ENCODE measurements around the gene FAM107B.

Gene FAM107B

DNA sequence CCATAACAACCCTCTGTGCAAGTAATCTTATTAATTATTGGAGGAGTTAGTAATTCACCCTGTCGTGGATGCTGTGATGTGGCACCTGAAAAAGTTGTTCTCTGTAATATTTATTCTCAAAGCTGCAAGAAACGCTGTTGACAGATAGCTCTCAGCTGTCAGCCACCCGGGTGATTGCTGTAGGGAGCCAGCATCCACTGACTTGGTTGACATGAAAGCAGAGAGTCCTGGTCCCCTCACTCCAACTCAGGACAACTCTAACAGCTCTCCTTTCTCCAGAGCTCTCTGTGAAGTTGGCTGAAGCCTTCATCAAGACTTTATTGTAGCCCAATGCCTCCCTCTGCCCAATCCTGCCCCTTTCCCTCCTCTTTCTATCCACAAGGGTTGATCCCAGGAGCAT is 98.0 kb downstream of the FAM107B start:
- H3K4me3 ChIP-seq (ENCODE audit: low read depth, low read length), result no peak overlapping the region
- DNase-seq (ENCODE audit: low read depth), result no peak
- TF ChIP-seq, protein P1, sequence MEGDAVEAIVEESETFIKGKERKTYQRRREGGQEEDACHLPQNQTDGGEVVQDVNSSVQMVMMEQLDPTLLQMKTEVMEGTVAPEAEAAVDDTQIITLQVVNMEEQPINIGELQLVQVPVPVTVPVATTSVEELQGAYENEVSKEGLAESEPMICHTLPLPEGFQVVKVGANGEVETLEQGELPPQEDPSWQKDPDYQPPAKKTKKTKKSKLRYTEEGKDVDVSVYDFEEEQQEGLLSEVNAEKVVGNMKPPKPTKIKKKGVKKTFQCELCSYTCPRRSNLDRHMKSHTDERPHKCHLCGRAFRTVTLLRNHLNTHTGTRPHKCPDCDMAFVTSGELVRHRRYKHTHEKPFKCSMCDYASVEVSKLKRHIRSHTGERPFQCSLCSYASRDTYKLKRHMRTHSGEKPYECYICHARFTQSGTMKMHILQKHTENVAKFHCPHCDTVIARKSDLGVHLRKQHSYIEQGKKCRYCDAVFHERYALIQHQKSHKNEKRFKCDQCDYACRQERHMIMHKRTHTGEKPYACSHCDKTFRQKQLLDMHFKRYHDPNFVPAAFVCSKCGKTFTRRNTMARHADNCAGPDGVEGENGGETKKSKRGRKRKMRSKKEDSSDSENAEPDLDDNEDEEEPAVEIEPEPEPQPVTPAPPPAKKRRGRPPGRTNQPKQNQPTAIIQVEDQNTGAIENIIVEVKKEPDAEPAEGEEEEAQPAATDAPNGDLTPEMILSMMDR (conservative IDR thresholded peaks at IDR 0.05; ENCODE audit: low read depth, low read length), result no peak

GRCh38 chr10:14674376-14675050 is 100.2 kb downstream of the FAM107B start:
- TF ChIP-seq, protein P1 (conservative IDR thresholded peaks at IDR 0.05; ENCODE audit: low read depth, low read length), result no peak
- no peak overlapping the region for H3K4me3 ChIP-seq (ENCODE audit: low read depth, low read length)
- DNase-seq (ENCODE audit: low read depth), result no peak

DNA sequence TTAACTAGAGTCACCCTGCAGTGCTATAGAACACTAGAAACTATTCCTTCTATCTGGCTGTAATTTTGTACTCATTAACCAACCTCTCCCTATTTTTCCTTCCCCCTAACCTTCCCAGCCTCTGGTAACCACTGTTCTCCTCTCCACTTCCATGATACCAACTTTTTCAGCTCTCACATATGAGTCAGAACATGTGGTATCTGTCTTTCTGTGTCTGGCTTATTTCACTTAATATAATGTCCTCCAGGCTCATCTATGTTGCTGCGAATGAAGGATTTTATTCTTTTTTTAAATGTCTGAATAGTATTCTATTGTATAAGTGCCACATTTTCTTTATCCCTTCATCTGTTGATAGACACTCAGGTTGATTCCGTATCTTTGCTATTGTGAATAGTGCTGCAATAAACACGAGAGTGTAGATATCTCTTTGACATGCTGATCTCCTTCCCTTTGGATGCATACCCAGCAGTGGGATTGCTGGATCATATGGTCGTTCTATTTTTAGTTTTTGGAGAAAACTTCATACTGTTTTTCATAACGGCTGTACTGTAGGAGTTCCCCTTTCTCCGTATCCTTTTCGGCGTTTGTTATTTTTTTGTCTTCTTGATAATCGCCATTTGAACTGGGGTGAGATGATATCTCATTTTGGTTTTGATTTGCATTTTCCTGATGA is 101.4 kb downstream of the FAM107B start:
- H3K4me3 ChIP-seq (ENCODE audit: low read depth, low read length), result no peak overlapping the region
- TF ChIP-seq, protein P1 (conservative IDR thresholded peaks at IDR 0.05; ENCODE audit: low read depth, low read length), result no peak
- DNase-seq (ENCODE audit: low read depth), result no peak

DNA sequence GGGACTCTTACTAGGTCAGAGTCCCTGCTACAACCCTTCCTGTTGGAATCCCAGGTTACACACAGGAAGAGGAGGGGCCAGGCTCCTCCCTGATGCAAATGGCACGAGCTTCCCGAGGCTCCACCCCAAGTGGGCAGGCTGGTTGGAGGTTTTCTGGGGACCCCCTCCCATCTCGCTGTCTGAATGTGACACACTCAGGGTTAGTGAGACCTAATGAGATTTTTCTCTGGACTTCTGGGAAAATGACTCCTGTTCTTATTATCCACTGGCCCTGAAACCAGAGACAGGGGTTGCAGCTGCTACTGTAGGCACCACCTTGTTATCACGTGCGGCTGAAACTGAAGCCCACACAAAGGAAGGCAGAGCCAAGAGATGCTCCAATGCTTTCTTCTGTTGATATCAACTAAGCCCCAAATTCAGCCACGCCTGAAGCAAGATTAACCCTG is 103.3 kb downstream of the FAM107B start:
- TF ChIP-seq, protein P1 (conservative IDR thresholded peaks at IDR 0.05; ENCODE audit: low read depth, low read length), result no peak
- DNase-seq (ENCODE audit: low read depth), result no peak
- no peak overlapping the region for H3K4me3 ChIP-seq (ENCODE audit: low read depth, low read length)

DNA sequence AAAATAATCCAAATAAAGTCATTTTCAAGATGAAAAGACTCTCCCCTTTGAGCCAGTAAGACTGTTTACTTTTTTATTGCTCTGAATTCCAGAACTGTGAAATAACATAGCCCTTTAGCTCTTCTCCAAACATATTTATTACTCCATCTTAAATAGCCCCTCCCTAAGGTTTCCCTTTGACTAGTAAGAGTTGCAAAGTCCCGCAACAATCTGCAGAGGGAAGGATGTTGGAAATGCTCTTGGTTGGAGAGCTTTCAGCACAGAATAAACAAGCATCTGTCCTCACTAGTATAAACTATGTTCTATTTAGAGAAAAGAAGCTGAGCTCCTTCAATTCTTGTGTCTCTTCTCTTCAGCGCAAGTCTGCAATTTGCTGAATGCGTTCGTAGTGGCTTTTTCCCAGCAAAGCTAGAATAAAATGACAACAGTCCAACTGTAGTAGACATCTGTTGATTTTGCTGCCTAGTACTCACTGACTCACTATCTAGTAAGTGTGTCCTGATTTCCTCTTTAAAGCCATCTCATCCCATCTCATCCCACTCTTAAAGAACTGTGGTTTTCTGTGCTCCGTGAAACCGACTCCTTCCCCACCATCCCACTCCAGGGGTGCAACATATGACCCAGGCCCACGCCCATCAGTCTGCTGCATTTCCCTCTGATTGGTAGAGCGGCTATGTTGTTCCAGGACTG is 104.0 kb downstream of the FAM107B start:
- TF ChIP-seq, protein P1 (conservative IDR thresholded peaks at IDR 0.05; ENCODE audit: low read depth, low read length), result no peak
- no peak overlapping the region for H3K4me3 ChIP-seq (ENCODE audit: low read depth, low read length)
- DNase-seq (ENCODE audit: low read depth), result peak; percentile 59

DNA sequence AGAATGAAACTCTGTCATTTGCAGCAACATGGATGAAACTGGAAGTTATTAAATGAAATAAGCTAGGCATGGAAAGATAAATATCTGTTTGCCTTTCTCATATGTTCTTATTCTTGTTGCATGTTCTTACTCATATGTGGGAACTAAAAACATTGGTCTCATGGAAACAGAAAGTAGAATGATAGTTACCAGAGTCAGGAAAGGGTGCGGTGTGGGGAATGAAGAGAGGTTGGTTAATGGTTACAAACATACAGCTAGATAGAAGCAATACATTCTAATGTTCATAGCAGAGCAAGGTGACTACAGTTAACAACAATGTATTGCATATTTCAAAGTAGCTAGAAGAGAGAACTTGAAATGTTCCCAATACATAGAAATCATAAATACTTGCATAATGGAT is 105.1 kb downstream of the FAM107B start:
- no peak overlapping the region for H3K4me3 ChIP-seq (ENCODE audit: low read depth, low read length)
- no peak for DNase-seq (ENCODE audit: low read depth)
- TF ChIP-seq, protein P1 (conservative IDR thresholded peaks at IDR 0.05; ENCODE audit: low read depth, low read length), result no peak

Measured in choroid plexus epithelial cell (primary cell).